Measurements from ENCODE around the gene XIRP2.

GRCh38 chr2:167140330-167140729 is 252.1 kb downstream of the XIRP2 start:
- TF ChIP-seq CTCF (IDR thresholded peaks at IDR 0.05) (no peak), POLR2A (IDR thresholded peaks at IDR 0.05) (no peak)

All from body of pancreas (tissue), 4 donors.